ENCODE measurements around the gene DPF1. TPM values are rescaled to one million over a fixed set of nuclear protein-coding genes. Genes with fewer than 3 reads are reported as not detected.

The DPF1 gene
- 0.93 and 12.6 TPM in 2 replicates for total RNA-seq (ENCODE audit: low replicate concordance)
- long read RNA-seq, result 0 reads

GRCh38 chr19:38224014-38224862 is at the start of gene DPF1:
DPF1 (minus strand) TSS chr19:38224222; CDS start chr19:38224142, 80 bp downstream.
- peaks cover 20% of the 10 kb centered on the region for H3K4me1 Mint-ChIP-seq (ENCODE audit: unreplicated experiment)
- H3K9me3 Mint-ChIP-seq, result no peaks in the 10 kb centered on the region
- H3K4me3 Mint-ChIP-seq, result peak within 1 kb of the TSS; percentile 92
- peak; percentile 86 for DNase-seq (ENCODE audit: extremely low spot score, unreplicated experiment)
- peak within 1 kb of the TSS; percentile 70 for H3K27ac Mint-ChIP-seq
- H3K27me3 Mint-ChIP-seq, result peaks cover 34% of the 10 kb centered on the region
- peak; percentile 50 for TF ChIP-seq CTCF (conservative IDR thresholded peaks at IDR 0.05)
- peaks cover 5% of the 10 kb centered on the region for H3K36me3 Mint-ChIP-seq

- TF ChIP-seq CTCF (conservative IDR thresholded peaks at IDR 0.05), result no peak
- H3K27me3 Mint-ChIP-seq, result no peaks in the 10 kb centered on the region
- peak overlapping the region; percentile 72 for H3K4me3 Mint-ChIP-seq
- H3K27ac Mint-ChIP-seq, result peak overlapping the region; percentile 80
- no peak for DNase-seq (ENCODE audit: extremely low spot score, unreplicated experiment)
- peaks cover 7% of the 10 kb centered on the region for H3K36me3 Mint-ChIP-seq
- H3K9me3 Mint-ChIP-seq, result no peaks in the 10 kb centered on the region
- H3K4me1 Mint-ChIP-seq (ENCODE audit: unreplicated experiment), result peaks cover 39% of the 10 kb centered on the region
Measured at GRCh38 chr19:38273499-38273898, 49.5 kb upstream of the DPF1 start.

DNA sequence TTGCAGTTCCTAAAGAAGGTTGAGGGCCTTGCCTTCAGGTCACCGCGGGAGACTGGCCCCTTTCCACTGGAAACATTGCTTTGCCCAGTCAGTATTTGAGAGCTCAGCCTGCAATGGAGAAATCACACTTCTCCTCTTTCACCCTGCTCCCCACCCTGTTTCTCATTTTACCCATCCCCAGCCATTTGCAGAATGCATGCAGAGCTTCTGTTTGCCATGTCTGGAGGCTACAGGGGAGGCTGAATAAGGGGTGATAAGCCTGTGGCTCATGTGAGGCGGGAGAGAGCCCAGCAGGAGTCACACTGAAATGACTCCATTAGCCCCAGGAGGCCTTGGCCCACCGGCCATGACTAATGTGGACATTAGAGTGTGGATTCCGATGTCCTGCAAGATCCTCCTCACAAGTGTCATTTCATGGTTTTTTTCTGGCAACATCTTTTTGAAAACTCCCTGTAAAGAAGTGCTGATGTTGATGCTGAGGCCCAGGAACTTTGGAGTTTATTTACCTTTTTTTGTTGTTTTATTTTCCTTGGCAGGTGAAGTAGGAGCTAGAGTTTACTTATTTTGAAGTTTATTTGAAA is 46.7 kb upstream of the DPF1 start:
- H3K9me3 Mint-ChIP-seq, result no peaks in the 10 kb centered on the region
- H3K4me3 Mint-ChIP-seq, result peak overlapping the region; percentile 35
- peak overlapping the region; percentile 83 for H3K27ac Mint-ChIP-seq
- no peaks in the 10 kb centered on the region for H3K27me3 Mint-ChIP-seq
- no peak for TF ChIP-seq CTCF (conservative IDR thresholded peaks at IDR 0.05)
- peaks cover 55% of the 10 kb centered on the region for H3K4me1 Mint-ChIP-seq (ENCODE audit: unreplicated experiment)
- no peak for DNase-seq (ENCODE audit: extremely low spot score, unreplicated experiment)
- H3K36me3 Mint-ChIP-seq, result peaks cover 7% of the 10 kb centered on the region

DNA sequence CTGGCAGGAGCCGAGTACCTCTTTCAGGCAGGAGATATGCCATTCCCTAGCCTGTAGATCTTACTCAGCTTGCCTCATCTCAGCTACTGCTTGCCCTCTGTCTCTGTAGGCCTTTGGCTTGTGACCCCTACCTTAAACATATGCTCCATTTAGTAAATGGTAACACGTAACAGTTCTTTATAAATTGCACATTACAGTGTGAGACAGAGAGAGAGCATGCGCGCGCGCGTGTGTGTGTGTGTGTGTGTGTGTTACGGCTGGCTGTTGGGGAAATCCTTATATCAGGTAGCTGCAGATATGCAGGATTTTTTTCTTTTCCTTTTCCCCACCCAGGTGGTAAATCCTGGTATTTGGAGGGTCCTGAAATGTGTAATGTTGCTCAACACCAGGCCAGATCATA is 44.5 kb upstream of the DPF1 start:
- no peak for DNase-seq (ENCODE audit: extremely low spot score, unreplicated experiment)
- Mint-ChIP-seq H3K9me3 (no peaks in the 10 kb centered on the region), H3K27ac (peak overlapping the region; percentile 93), H3K4me1 (ENCODE audit: unreplicated experiment) (peaks cover 65% of the 10 kb centered on the region), H3K4me3 (peak overlapping the region; percentile 88), H3K36me3 (peaks cover 7% of the 10 kb centered on the region), H3K27me3 (peaks cover 5% of the 10 kb centered on the region)
- no peak for TF ChIP-seq CTCF (conservative IDR thresholded peaks at IDR 0.05)

GRCh38 chr19:38267761-38268483 is 43.9 kb upstream of the DPF1 start:
- Mint-ChIP-seq H3K4me1 (ENCODE audit: unreplicated experiment) (peaks cover 61% of the 10 kb centered on the region), H3K27ac (peak overlapping the region; percentile 93), H3K36me3 (peaks cover 7% of the 10 kb centered on the region), H3K9me3 (no peaks in the 10 kb centered on the region), H3K4me3 (peak overlapping the region; percentile 88), H3K27me3 (peaks cover 6% of the 10 kb centered on the region)
- no peak for DNase-seq (ENCODE audit: extremely low spot score, unreplicated experiment)
- no peak for TF ChIP-seq CTCF (conservative IDR thresholded peaks at IDR 0.05)

All from type B pancreatic cell (in vitro differentiated cells).